HCT116 (cell line): ENCODE results near the gene SFTPB. TPM values are rescaled to one million over a fixed set of nuclear protein-coding genes. Genes with fewer than 3 reads are reported as not detected.

Experiments
- ATAC-seq: fragments of 200-7000 bp; cut with Tn5 transposase; 2 replicates; pipeline ENCODE4 v1.9.1; 2020; ENCODE audit warnings: mild to moderate bottlenecking, moderate library complexity
- BruUV-seq: library from RNA; stranded (reverse); fragments of 400-500 nt; replicated peaks from 2 replicates; lab custom pipeline; 2021; lab: Mats Ljungman, UMichigan
- CTCF ChIA-PET: fragments of 300-600 bp; sonication (Branson Sonifier 250); formaldehyde crosslinking; loops from one replicate; lab custom pipeline; 2021; ENCODE audit warnings: antibody characterized with exemption; lab: Charles Lee
- POLR2A ChIA-PET: fragments of 300-600, 350-600 bp; sonication (Branson Sonifier 250); formaldehyde crosslinking; loops from one replicate; lab custom pipeline; 2021; ENCODE audit warnings: antibody characterized with exemption; lab: Charles Lee
- RAD21 ChIA-PET, 2 experiments: fragments of 300-600 bp; sonication (Branson Sonifier 250); formaldehyde crosslinking; loops; one replicate each; lab custom pipeline; 2023; ENCODE audit warnings: low total read pairs in 2 of 2; ENCODE audit not compliant: uncharacterized antibody in 2 of 2, unreplicated experiment in 2 of 2, low non-redundant PET in 1 of 2; lab: Charles Lee
- DNase-seq: peaks from one replicate; pipeline ENCODE4 v3.0.0-alpha.2; 2010; ENCODE audit warnings: low read depth, low spot score
- H2AFZ ChIP-seq: fragments of 200-600 bp; shearing (Covaris generic), sonication (generic); 2 replicates; pipeline ENCODE4 v1.6.1; 2017; ENCODE audit warnings: low read depth, mixed run types, mixed read lengths, antibody characterized with exemption, low read length; ENCODE audit not compliant: poor library complexity, severe bottlenecking
- H3K27ac ChIP-seq: 2 replicates; pipeline ENCODE4 v1.5.1; 2012; ENCODE audit warnings: low read depth, low read length
- H3K27me3 ChIP-seq: fragments of 200-600 bp; sonication (generic); 2 replicates; pipeline ENCODE4 v1.6.1; 2016; ENCODE audit warnings: mixed run types, low read length, mixed read lengths; ENCODE audit not compliant: insufficient read depth
- H3K36me3 ChIP-seq, 2 experiments: fragments of 200-500 bp in 1 of 2; fragments of 200-600 bp in 1 of 2; sonication (Bioruptor generic) in 1 of 2; sonication (generic) in 1 of 2; 2 replicates each; pipeline versions ENCODE4 v1.5.1 to v1.6.1; 2014 to 2016; ENCODE audit warnings: low read length in 2 of 2, inconsistent platforms in 1 of 2, mixed read lengths in 1 of 2, mixed run types in 1 of 2; ENCODE audit not compliant: insufficient read depth in 2 of 2, control insufficient read depth in 1 of 2
- H3K4me1 ChIP-seq, 2 experiments: fragments of 200-600 bp in 1 of 2; sonication (generic) in 1 of 2; 2 replicates each; pipeline versions ENCODE4 v1.5.1 to v1.6.1; 2012 to 2017; ENCODE audit warnings: low read length in 2 of 2, inconsistent platforms in 1 of 2, mild to moderate bottlenecking in 1 of 2, mixed read lengths in 1 of 2, mixed run types in 1 of 2, moderate library complexity in 1 of 2; ENCODE audit not compliant: insufficient read depth in 2 of 2, control insufficient read depth in 1 of 2
- H3K4me2 ChIP-seq: fragments of 200-600 bp; sonication (generic); 2 replicates; pipeline ENCODE4 v1.6.1; 2017; ENCODE audit warnings: mixed run types, low read length, mixed read lengths
- H3K4me3 ChIP-seq, 2 experiments: fragments of 200-600 bp in 1 of 2; sonication (generic) in 1 of 2; replicated peaks in 1 of 2; 2 replicates each; pipeline ENCODE4 v1.5.1; 2011 to 2016; ENCODE audit warnings: low read length in 2 of 2, control low read depth in 1 of 2, low read depth in 1 of 2, mild to moderate bottlenecking in 1 of 2, mixed read lengths in 1 of 2, mixed run types in 1 of 2
- H3K79me2 ChIP-seq: fragments of 200-600 bp; sonication (generic); 2 replicates; pipeline ENCODE4 v1.6.1; 2017; ENCODE audit warnings: mild to moderate bottlenecking, mixed run types, low read length, moderate library complexity, mixed read lengths; ENCODE audit not compliant: insufficient read depth
- H3K9ac ChIP-seq: fragments of 200-600 bp; sonication (generic); 2 replicates; pipeline ENCODE4 v1.6.1; 2016; ENCODE audit warnings: low read length, mixed read lengths
- H3K9me2 ChIP-seq: fragments of 200-600 bp; sonication (generic), shearing (Covaris generic); 2 replicates; pipeline ENCODE4 v1.6.1; 2017; ENCODE audit warnings: mixed run types, mild to moderate bottlenecking, moderate library complexity; ENCODE audit not compliant: insufficient read depth
- H3K9me3 ChIP-seq, 2 experiments: fragments of 200-500 bp in 1 of 2; fragments of 200-600 bp in 1 of 2; sonication (Bioruptor generic) in 1 of 2; sonication (generic) in 1 of 2; 2 replicates each; pipeline ENCODE4 v1.6.1; 2014 to 2017; ENCODE audit warnings: low read length in 2 of 2, mixed read lengths in 2 of 2, inconsistent platforms in 1 of 2, low read depth in 1 of 2, mild to moderate bottlenecking in 1 of 2, mixed run types in 1 of 2, moderate library complexity in 1 of 2; ENCODE audit not compliant: control insufficient read depth in 1 of 2, insufficient read depth in 1 of 2
- H4K20me1 ChIP-seq: fragments of 200-600 bp; sonication (generic), shearing (Covaris generic); 2 replicates; pipeline ENCODE4 v1.6.1; 2017; ENCODE audit warnings: mixed run types, mild to moderate bottlenecking, moderate library complexity; ENCODE audit not compliant: insufficient read depth
- CBX3 ChIP-seq: IDR thresholded peaks from 2 replicates; pipeline ENCODE4 v1.6.1; 2012; ENCODE audit warnings: low read depth
- EGR1 ChIP-seq: IDR thresholded peaks from 2 replicates; pipeline ENCODE4 v1.6.1; 2012; ENCODE audit warnings: low read depth
- ELF1 ChIP-seq: IDR thresholded peaks from 2 replicates; pipeline ENCODE4 v1.6.1; 2012; ENCODE audit warnings: low read depth, borderline replicate concordance
- EZH2 ChIP-seq: fragments of 200-600 bp; sonication (generic); IDR thresholded peaks from 2 replicates; pipeline ENCODE4 v1.6.1; 2017; ENCODE audit warnings: antibody characterized with exemption, mixed run types
- EZH2phosphoT487 ChIP-seq: fragments of 200-600 bp; IDR thresholded peaks from 2 replicates; pipeline ENCODE4 v1.6.1; 2018; ENCODE audit warnings: antibody characterized with exemption, borderline replicate concordance
- FOSL1 ChIP-seq: IDR thresholded peaks from 2 replicates; pipeline ENCODE4 v1.6.1; 2012; ENCODE audit warnings: low read depth
- POLR2AphosphoS5 ChIP-seq: IDR thresholded peaks from 2 replicates; pipeline ENCODE4 v1.6.1; 2011; ENCODE audit warnings: mild to moderate bottlenecking, low read depth, low read length, moderate library complexity
- SIN3A ChIP-seq: IDR thresholded peaks from 2 replicates; pipeline ENCODE4 v1.6.1; 2012; ENCODE audit warnings: low read depth
- SRF ChIP-seq: IDR thresholded peaks from 2 replicates; pipeline ENCODE4 v1.6.1; 2012; ENCODE audit warnings: low read depth
- ZFX ChIP-seq: fragments of 450-650 bp; IDR thresholded peaks from 2 replicates; pipeline ENCODE4 v1.6.1; 2017
- intact Hi-C: fragments of 100-400 bp; cut with micrococcal nuclease; formaldehyde crosslinking; loops from 2 replicates; pipeline ENCODE4 v1.10.0; 2022
- total RNA-seq: library from RNA; stranded (reverse); gene quantifications from one replicate; pipeline ENCODE4 v1.2.1, GENCODE V29; 2021; ENCODE audit not compliant: unreplicated experiment
- TF ChIP-seq, protein P1 (sequence below): IDR thresholded peaks from 2 replicates; pipeline ENCODE4 v1.6.1; 2012; ENCODE audit warnings: low read depth
- TF ChIP-seq, protein P2 (sequence below): IDR thresholded peaks from 2 replicates; pipeline ENCODE4 v1.6.1; 2012

Gene SFTPB
- total RNA-seq, 1 experiment from 2014 or later: 13.3 TPM

DNA sequence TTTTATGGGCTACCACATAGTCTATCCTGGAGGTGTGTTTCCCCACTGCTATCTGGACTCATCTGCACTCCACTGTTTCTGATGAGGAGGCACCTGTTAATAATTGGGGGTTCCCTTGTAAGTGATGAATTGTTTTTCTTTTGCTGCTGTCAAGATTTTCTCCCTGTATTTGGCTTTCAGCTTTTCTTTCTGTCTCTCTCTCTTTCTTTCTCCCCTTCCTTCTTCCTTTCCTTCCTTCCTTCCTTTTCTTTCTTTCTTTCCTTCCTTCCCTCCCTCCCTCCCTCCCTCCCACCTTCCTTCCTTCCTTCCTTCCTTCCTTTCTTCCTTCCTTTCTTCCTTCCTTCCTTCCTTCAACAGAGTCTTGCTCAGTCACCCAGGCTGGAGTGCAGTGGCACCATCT lies 35.3 kb upstream of the SFTPB start:
- H3K27ac ChIP-seq: no peak overlapping the region
- no peak overlapping the region for H2AFZ ChIP-seq
- ATAC-seq (no peak), DNase-seq (no peak)
- no peak overlapping the region for H3K4me3 ChIP-seq
- no peak overlapping the region for H3K9ac ChIP-seq
- no peak overlapping the region for H3K4me2 ChIP-seq
- ChIA-PET POLR2A (no interaction called here), RAD21 (no interaction called here), CTCF (no interaction called here)
- peaks cover 17 to 39% of the 10 kb centered on the region in 2 experiments for H3K4me1 ChIP-seq
- TF ChIP-seq EZH2phosphoT487 (no peak), CBX3 (no peak), SIN3A (no peak), POLR2AphosphoS5 (no peak), FOSL1 (no peak), ZFX (no peak), EGR1 (no peak), SRF (no peak), EZH2 (no peak), ELF1 (no peak)
- TF ChIP-seq, protein P1, sequence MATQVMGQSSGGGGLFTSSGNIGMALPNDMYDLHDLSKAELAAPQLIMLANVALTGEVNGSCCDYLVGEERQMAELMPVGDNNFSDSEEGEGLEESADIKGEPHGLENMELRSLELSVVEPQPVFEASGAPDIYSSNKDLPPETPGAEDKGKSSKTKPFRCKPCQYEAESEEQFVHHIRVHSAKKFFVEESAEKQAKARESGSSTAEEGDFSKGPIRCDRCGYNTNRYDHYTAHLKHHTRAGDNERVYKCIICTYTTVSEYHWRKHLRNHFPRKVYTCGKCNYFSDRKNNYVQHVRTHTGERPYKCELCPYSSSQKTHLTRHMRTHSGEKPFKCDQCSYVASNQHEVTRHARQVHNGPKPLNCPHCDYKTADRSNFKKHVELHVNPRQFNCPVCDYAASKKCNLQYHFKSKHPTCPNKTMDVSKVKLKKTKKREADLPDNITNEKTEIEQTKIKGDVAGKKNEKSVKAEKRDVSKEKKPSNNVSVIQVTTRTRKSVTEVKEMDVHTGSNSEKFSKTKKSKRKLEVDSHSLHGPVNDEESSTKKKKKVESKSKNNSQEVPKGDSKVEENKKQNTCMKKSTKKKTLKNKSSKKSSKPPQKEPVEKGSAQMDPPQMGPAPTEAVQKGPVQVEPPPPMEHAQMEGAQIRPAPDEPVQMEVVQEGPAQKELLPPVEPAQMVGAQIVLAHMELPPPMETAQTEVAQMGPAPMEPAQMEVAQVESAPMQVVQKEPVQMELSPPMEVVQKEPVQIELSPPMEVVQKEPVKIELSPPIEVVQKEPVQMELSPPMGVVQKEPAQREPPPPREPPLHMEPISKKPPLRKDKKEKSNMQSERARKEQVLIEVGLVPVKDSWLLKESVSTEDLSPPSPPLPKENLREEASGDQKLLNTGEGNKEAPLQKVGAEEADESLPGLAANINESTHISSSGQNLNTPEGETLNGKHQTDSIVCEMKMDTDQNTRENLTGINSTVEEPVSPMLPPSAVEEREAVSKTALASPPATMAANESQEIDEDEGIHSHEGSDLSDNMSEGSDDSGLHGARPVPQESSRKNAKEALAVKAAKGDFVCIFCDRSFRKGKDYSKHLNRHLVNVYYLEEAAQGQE: no peak
- TF ChIP-seq, protein P2, sequence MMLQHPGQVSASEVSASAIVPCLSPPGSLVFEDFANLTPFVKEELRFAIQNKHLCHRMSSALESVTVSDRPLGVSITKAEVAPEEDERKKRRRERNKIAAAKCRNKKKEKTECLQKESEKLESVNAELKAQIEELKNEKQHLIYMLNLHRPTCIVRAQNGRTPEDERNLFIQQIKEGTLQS: no peak
- H3K27me3 ChIP-seq: no peaks in the 10 kb centered on the region
- intact Hi-C loops: no loop called here
- no peaks in the 10 kb centered on the region for H3K79me2 ChIP-seq
- H3K9me3 ChIP-seq: no peaks in the 10 kb centered on the region
- H3K36me3 ChIP-seq: no peaks in the 10 kb centered on the region
- no TSS peak for BruUV-seq
- no peaks in the 10 kb centered on the region for H3K9me2 ChIP-seq
- H4K20me1 ChIP-seq: no peaks in the 10 kb centered on the region
